DND-41 (cell line): Measurements from ENCODE around the gene RNFT2.

Experiments
- ATAC-seq: fragments of 200-7000 bp; cut with Tn5 transposase; 3 replicates; pipeline ENCODE4 v1.9.1; 2021; ENCODE audit warnings: low read depth; ENCODE audit not compliant: insufficient read depth
- DNase-seq: peaks from one replicate; pipeline ENCODE4 v3.0.0-alpha.2; 2020
- H2AFZ ChIP-seq: 2 replicates; pipeline ENCODE4 v1.6.0; 2012; ENCODE audit warnings: low read depth, low read length
- H3K27ac ChIP-seq: 2 replicates; pipeline ENCODE4 v1.5.1; 2012; ENCODE audit warnings: low read length, inconsistent platforms
- H3K27me3 ChIP-seq: fragments of 200-600 bp; sonication (generic); 2 replicates; pipeline ENCODE4 v1.6.0; 2012; ENCODE audit warnings: low read length, mild to moderate bottlenecking, inconsistent platforms; ENCODE audit not compliant: insufficient read depth, poor library complexity
- H3K36me3 ChIP-seq: 2 replicates; pipeline ENCODE4 v1.5.1; 2012; ENCODE audit warnings: low read length, inconsistent platforms; ENCODE audit not compliant: insufficient read depth
- H3K4me1 ChIP-seq: 2 replicates; pipeline ENCODE4 v1.5.1; 2012; ENCODE audit warnings: mild to moderate bottlenecking, low read length; ENCODE audit not compliant: insufficient read depth
- H3K4me2 ChIP-seq: 2 replicates; pipeline ENCODE4 v1.6.0; 2012; ENCODE audit warnings: mild to moderate bottlenecking, moderate library complexity, low read length, inconsistent platforms; ENCODE audit not compliant: insufficient read depth
- H3K4me3 ChIP-seq, 2 experiments: fragments of 200-600 bp in 1 of 2; shearing (Covaris generic) in 1 of 2; 2 replicates each; pipeline ENCODE4 v1.5.1; 2012 to 2016; ENCODE audit warnings: inconsistent platforms in 2 of 2, low read length in 2 of 2, mild to moderate bottlenecking in 2 of 2, low read depth in 1 of 2, moderate library complexity in 1 of 2
- H3K79me2 ChIP-seq: 2 replicates; pipeline ENCODE4 v1.6.0; 2012; ENCODE audit warnings: low read length, inconsistent platforms; ENCODE audit not compliant: insufficient read depth
- H3K9ac ChIP-seq: 2 replicates; pipeline ENCODE4 v1.6.0; 2012; ENCODE audit warnings: low read depth, mild to moderate bottlenecking, inconsistent platforms, low read length, moderate library complexity
- H3K9me3 ChIP-seq: 2 replicates; pipeline ENCODE4 v1.5.1; 2012; ENCODE audit warnings: low read length, moderate library complexity, mild to moderate bottlenecking, inconsistent platforms; ENCODE audit not compliant: insufficient read depth, severe bottlenecking
- H4K20me1 ChIP-seq: 2 replicates; pipeline ENCODE4 v1.6.0; 2012; ENCODE audit warnings: low read length; ENCODE audit not compliant: insufficient read depth
- CTCF ChIP-seq: IDR thresholded peaks from 2 replicates; pipeline ENCODE4 v1.5.1; 2012; ENCODE audit warnings: borderline replicate concordance, low read length, moderate library complexity, mild to moderate bottlenecking; ENCODE audit not compliant: poor library complexity, severe bottlenecking; ENCODE audit errors: extremely low read depth
- EZH2 ChIP-seq: IDR thresholded peaks from 3 replicates; pipeline ENCODE4 v1.6.1; 2012; ENCODE audit warnings: borderline replicate concordance, low read depth, mild to moderate bottlenecking, moderate library complexity, low read length, inconsistent platforms; ENCODE audit not compliant: severe bottlenecking

RNFT2 gene

GRCh38 chr12:116861320-116861719 is 123.2 kb downstream of the RNFT2 start:
- no peaks in the 10 kb centered on the region for H3K79me2 ChIP-seq
- H3K4me2 ChIP-seq = peak overlapping the region; percentile 56
- H3K4me1 ChIP-seq = peaks cover 16% of the 10 kb centered on the region
- H3K9ac ChIP-seq = no peak overlapping the region
- ATAC-seq = peak; percentile 99
- H4K20me1 ChIP-seq = no peaks in the 10 kb centered on the region
- no peaks in the 10 kb centered on the region for H3K36me3 ChIP-seq
- peak; percentile 79 for DNase-seq
- no peak overlapping the region; the same call in 1 of the 2 replicates for H2AFZ ChIP-seq
- no peak overlapping the region for H3K27ac ChIP-seq
- no peaks in the 10 kb centered on the region for H3K9me3 ChIP-seq
- TF ChIP-seq CTCF (no peak), EZH2 (no peak)
- 0 out of 4 replicates have a peak overlapping the region, but pooled peaks of 1 of the 2 experiments have one; percentile 20 for H3K4me3 ChIP-seq
- no peaks in the 10 kb centered on the region for H3K27me3 ChIP-seq

- Histone ChIP-seq H3K36me3 (no peaks in the 10 kb centered on the region), H3K9ac (no peak overlapping the region), H3K79me2 (no peaks in the 10 kb centered on the region), H3K4me3 (no peak overlapping the region), H3K9me3 (no peaks in the 10 kb centered on the region), H3K4me1 (peaks cover 16% of the 10 kb centered on the region), H2AFZ (no peak overlapping the region), H4K20me1 (no peaks in the 10 kb centered on the region), H3K27ac (no peak overlapping the region), H3K4me2 (no peak overlapping the region), H3K27me3 (no peaks in the 10 kb centered on the region)
- no peak for TF ChIP-seq EZH2
- no peak for TF ChIP-seq CTCF
- ATAC-seq (no peak), DNase-seq (no peak)
Observed at GRCh38 chr12:116862167-116862566, 124.1 kb downstream of the RNFT2 start.

- H3K4me1 ChIP-seq = peaks cover 16% of the 10 kb centered on the region
- no peak overlapping the region for H3K27ac ChIP-seq
- H4K20me1 ChIP-seq = no peaks in the 10 kb centered on the region
- H3K4me2 ChIP-seq = no peak overlapping the region
- TF ChIP-seq CTCF (peak; percentile 71), EZH2 (no peak)
- H3K9me3 ChIP-seq = no peaks in the 10 kb centered on the region
- H3K9ac ChIP-seq = no peak overlapping the region
- H3K79me2 ChIP-seq = no peaks in the 10 kb centered on the region
- ATAC-seq (no peak), DNase-seq (peak; percentile 20)
- no peak overlapping the region for H2AFZ ChIP-seq
- H3K27me3 ChIP-seq = no peaks in the 10 kb centered on the region
- no peaks in the 10 kb centered on the region for H3K36me3 ChIP-seq
- H3K4me3 ChIP-seq = no peak overlapping the region
Observed at GRCh38 chr12:116863275-116863767, 125.2 kb downstream of the RNFT2 start.
